SK-N-SH treated with all-trans-retinoic acid at 6 μM for 48 hours (cell line): ENCODE results near the gene GOLGA8S.
"Not testable (repeated sequence)": the region's sequence is repeated elsewhere in the genome, so short reads cannot be mapped to it uniquely, and the experiment has no call there.

Experiments
- ATAC-seq: fragments of 200-7000 bp; cut with Tn5 transposase; 3 replicates; pipeline ENCODE4 v1.9.1; 2020; ENCODE audit warnings: mild to moderate bottlenecking, moderate library complexity
- ARNTL ChIP-seq: fragments of 450-650 bp; formaldehyde crosslinking; IDR thresholded peaks from 2 replicates; pipeline ENCODE4 v1.5.0; 2020; ENCODE audit warnings: low read depth, mild to moderate bottlenecking, moderate library complexity, borderline replicate concordance
- BACH2 ChIP-seq: fragments of 250-450 bp; sonication (Bioruptor Pico); IDR thresholded peaks from 2 replicates; pipeline ENCODE4 v1.9.0; 2021; ENCODE audit warnings: mild to moderate bottlenecking, borderline replicate concordance
- CSDC2 ChIP-seq: fragments of 250-450 bp; sonication (Bioruptor Pico); IDR thresholded peaks from 2 replicates; pipeline ENCODE4 v1.5.0; 2020; ENCODE audit warnings: mild to moderate bottlenecking, moderate library complexity
- ESRRG ChIP-seq: fragments of 250-450 bp; sonication (Bioruptor Pico); IDR thresholded peaks from 2 replicates; pipeline ENCODE4 v1.6.1; 2021; ENCODE audit warnings: mild to moderate bottlenecking
- GLIS3 ChIP-seq: fragments of 250-450 bp; sonication (Bioruptor Pico); IDR thresholded peaks from 2 replicates; pipeline ENCODE4 v1.5.0; 2020; ENCODE audit warnings: mild to moderate bottlenecking, moderate library complexity
- PPARA ChIP-seq: fragments of 250-450 bp; sonication (Bioruptor Pico); IDR thresholded peaks from 2 replicates; pipeline ENCODE4 v1.5.0; 2020; ENCODE audit warnings: mild to moderate bottlenecking, borderline replicate concordance
- RARB ChIP-seq: fragments of 250-450 bp; sonication (Bioruptor Pico); IDR thresholded peaks from 2 replicates; pipeline ENCODE4 v1.8.0; 2021; ENCODE audit warnings: mild to moderate bottlenecking, moderate library complexity
- SNAI2 ChIP-seq: fragments of 250-450 bp; sonication (Bioruptor Pico); IDR thresholded peaks from 2 replicates; pipeline ENCODE4 v1.5.0; 2020; ENCODE audit warnings: mild to moderate bottlenecking, moderate library complexity
- TCF4 ChIP-seq: fragments of 250-450 bp; sonication (Bioruptor Pico); IDR thresholded peaks from 2 replicates; pipeline ENCODE4 v1.8.0; 2021; ENCODE audit warnings: mild to moderate bottlenecking, moderate library complexity, borderline replicate concordance
- TOX ChIP-seq: fragments of 250-450 bp; sonication (Bioruptor Pico); IDR thresholded peaks from 2 replicates; pipeline ENCODE4 v1.8.0; 2021; ENCODE audit warnings: mild to moderate bottlenecking, moderate library complexity, borderline replicate concordance
- ZFP3 ChIP-seq: fragments of 250-450 bp; sonication (Bioruptor Pico); IDR thresholded peaks from 2 replicates; pipeline ENCODE4 v1.5.0; 2020; ENCODE audit warnings: mild to moderate bottlenecking, moderate library complexity
- ZFP30 ChIP-seq: fragments of 450-650 bp; formaldehyde crosslinking; IDR thresholded peaks from 2 replicates; pipeline ENCODE4 v1.5.0; 2022; ENCODE audit warnings: mild to moderate bottlenecking, moderate library complexity
- ZNF565 ChIP-seq: fragments of 450-650 bp; formaldehyde crosslinking; conservative IDR thresholded peaks from 2 replicates; pipeline ENCODE4 v1.5.0; 2020; ENCODE audit warnings: low read depth, mild to moderate bottlenecking, moderate library complexity
- ZNF70 ChIP-seq: fragments of 450-650 bp; formaldehyde crosslinking; IDR thresholded peaks from 2 replicates; pipeline ENCODE4 v1.5.0; 2020; ENCODE audit warnings: mild to moderate bottlenecking, moderate library complexity
- TF ChIP-seq, protein P1 (sequence below): fragments of 250-450 bp; sonication (Bioruptor Pico); IDR thresholded peaks from 2 replicates; pipeline ENCODE4 v1.8.0; 2020; ENCODE audit warnings: mild to moderate bottlenecking, moderate library complexity, borderline replicate concordance
- TF ChIP-seq, protein P2 (sequence below): fragments of 250-450 bp; sonication (Bioruptor Pico); IDR thresholded peaks from 2 replicates; pipeline ENCODE4 v1.8.0; 2021; ENCODE audit warnings: low read depth, mild to moderate bottlenecking, moderate library complexity, borderline replicate concordance
- TF ChIP-seq, protein P3 (sequence below): fragments of 250-450 bp; sonication (Bioruptor Pico); IDR thresholded peaks from 2 replicates; pipeline ENCODE4 v1.5.1; 2021; ENCODE audit warnings: mild to moderate bottlenecking, moderate library complexity
- TF ChIP-seq, protein P4 (sequence below): fragments of 250-450 bp; sonication (Bioruptor Pico); IDR thresholded peaks from 2 replicates; pipeline ENCODE4 v1.5.1; 2020; ENCODE audit warnings: low read depth, mild to moderate bottlenecking, moderate library complexity

The GOLGA8S gene

DNA sequence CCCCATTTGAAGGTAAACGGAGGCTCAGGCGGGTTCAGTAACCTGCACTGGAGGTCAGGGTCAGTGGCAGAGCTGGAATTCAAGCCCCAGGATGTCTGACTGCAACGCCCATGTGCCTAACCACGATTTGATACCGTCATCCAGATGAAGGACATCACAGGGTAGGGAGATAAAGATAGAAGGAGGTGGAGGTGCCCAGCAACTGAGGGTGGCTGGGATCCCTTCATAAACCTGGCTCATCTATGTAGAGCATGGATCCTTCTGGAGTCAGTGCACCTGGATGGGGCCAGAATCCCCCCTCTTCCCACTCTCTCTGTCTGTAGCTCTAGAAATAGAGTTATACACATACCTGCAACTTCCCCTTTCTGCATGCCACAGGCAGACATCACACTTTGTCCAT, 41.3 kb downstream of the GOLGA8S start:
- no peak for ATAC-seq
- no peak for TF ChIP-seq ARNTL (CRISPR knock-in tag)
- TF ChIP-seq, protein P1, sequence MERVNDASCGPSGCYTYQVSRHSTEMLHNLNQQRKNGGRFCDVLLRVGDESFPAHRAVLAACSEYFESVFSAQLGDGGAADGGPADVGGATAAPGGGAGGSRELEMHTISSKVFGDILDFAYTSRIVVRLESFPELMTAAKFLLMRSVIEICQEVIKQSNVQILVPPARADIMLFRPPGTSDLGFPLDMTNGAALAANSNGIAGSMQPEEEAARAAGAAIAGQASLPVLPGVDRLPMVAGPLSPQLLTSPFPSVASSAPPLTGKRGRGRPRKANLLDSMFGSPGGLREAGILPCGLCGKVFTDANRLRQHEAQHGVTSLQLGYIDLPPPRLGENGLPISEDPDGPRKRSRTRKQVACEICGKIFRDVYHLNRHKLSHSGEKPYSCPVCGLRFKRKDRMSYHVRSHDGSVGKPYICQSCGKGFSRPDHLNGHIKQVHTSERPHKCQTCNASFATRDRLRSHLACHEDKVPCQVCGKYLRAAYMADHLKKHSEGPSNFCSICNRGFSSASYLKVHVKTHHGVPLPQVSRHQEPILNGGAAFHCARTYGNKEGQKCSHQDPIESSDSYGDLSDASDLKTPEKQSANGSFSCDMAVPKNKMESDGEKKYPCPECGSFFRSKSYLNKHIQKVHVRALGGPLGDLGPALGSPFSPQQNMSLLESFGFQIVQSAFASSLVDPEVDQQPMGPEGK (CRISPR knock-in tag), result no peak
- TF ChIP-seq ZFP30 (CRISPR knock-in tag), result no peak
- no peak for TF ChIP-seq TCF4
- TF ChIP-seq SNAI2, result no peak
- no peak for TF ChIP-seq GLIS3
- no peak for TF ChIP-seq ZFP3 (CRISPR knock-in tag)
- no peak for TF ChIP-seq CSDC2
- no peak for TF ChIP-seq RARB (CRISPR knock-in tag)
- no peak for TF ChIP-seq TOX (CRISPR knock-in tag)
- TF ChIP-seq, protein P2, sequence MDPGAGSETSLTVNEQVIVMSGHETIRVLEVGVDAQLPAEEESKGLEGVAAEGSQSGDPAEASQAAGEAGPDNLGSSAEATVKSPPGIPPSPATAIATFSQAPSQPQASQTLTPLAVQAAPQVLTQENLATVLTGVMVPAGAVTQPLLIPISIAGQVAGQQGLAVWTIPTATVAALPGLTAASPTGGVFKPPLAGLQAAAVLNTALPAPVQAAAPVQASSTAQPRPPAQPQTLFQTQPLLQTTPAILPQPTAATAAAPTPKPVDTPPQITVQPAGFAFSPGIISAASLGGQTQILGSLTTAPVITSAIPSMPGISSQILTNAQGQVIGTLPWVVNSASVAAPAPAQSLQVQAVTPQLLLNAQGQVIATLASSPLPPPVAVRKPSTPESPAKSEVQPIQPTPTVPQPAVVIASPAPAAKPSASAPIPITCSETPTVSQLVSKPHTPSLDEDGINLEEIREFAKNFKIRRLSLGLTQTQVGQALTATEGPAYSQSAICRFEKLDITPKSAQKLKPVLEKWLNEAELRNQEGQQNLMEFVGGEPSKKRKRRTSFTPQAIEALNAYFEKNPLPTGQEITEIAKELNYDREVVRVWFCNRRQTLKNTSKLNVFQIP, result no peak

DNA sequence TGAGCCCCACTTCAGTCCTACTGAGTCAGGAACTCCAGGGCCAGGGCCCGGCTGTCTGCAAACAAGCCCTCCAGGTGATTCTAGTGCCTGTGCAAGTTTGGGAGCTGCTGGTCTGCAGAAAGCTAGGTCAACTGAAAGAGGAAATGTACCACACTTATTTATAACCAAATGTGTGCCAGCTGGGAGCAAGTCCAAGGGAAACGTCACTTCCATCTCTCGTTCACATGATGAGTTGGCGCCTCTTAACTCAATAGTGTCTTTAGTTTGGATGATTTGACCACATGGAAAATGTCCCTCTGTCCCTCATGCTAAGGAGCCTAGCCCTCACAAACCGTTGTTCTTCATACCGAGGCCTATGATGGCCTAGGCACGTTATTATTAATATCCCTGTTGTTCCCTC, 43.2 kb downstream of the GOLGA8S start:
- ATAC-seq, result no peak
- TF ChIP-seq PPARA (CRISPR knock-in tag) (no peak), ZNF70 (no peak), CSDC2 (no peak), GLIS3 (no peak), ESRRG (CRISPR knock-in tag) (no peak), TCF4 (no peak), ZFP3 (CRISPR knock-in tag) (no peak), SNAI2 (no peak), BACH2 (CRISPR knock-in tag) (no peak)
- TF ChIP-seq, protein P3, sequence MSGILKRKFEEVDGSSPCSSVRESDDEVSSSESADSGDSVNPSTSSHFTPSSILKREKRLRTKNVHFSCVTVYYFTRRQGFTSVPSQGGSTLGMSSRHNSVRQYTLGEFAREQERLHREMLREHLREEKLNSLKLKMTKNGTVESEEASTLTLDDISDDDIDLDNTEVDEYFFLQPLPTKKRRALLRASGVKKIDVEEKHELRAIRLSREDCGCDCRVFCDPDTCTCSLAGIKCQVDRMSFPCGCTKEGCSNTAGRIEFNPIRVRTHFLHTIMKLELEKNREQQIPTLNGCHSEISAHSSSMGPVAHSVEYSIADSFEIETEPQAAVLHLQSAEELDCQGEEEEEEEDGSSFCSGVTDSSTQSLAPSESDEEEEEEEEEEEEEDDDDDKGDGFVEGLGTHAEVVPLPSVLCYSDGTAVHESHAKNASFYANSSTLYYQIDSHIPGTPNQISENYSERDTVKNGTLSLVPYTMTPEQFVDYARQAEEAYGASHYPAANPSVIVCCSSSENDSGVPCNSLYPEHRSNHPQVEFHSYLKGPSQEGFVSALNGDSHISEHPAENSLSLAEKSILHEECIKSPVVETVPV (CRISPR knock-in tag), result no peak
- TF ChIP-seq, protein P4, sequence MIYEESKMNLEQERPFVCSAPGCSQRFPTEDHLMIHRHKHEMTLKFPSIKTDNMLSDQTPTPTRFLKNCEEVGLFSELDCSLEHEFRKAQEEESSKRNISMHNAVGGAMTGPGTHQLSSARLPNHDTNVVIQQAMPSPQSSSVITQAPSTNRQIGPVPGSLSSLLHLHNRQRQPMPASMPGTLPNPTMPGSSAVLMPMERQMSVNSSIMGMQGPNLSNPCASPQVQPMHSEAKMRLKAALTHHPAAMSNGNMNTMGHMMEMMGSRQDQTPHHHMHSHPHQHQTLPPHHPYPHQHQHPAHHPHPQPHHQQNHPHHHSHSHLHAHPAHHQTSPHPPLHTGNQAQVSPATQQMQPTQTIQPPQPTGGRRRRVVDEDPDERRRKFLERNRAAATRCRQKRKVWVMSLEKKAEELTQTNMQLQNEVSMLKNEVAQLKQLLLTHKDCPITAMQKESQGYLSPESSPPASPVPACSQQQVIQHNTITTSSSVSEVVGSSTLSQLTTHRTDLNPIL (CRISPR knock-in tag), result no peak

DNA sequence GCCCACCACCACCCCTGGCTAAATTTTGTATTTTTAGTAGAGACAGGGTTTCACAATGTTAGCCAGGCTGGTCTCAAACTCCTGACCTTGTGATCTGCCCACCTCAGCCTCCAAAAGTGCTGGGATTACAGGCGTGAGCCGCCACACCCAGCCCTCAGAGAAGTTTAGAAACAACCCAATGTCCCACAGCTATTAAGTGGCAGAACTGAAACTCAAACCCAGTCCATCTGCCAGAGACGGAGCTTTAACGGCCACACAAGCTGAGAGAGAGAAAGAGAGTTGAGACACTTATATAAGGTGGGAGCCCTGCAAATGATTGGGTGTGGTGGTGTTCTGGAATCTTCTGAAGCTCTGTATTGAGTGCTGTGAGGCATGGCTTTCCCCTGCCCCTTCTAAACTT, 43.8 kb downstream of the GOLGA8S start:
- not testable (repeated sequence) for ATAC-seq

DNA sequence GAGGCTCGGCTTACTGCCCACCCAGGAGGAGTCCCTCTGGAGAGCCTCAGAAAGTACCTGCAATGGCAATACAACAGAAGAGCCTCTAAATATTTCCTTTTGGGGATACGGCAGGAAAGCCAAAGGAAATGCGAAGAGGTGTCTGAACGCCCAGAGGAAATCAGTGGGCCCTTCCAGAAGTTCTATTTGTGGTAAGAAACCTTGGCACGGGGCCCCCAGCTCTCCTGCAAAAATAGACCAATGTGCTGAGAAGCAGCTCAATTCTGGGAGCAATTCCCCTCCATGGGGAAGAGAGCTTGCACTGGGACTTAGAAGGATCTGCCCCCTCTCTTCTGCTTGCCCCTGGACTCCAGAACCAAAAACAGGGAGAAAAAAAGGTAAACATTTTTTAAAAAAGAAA, 44.7 kb downstream of the GOLGA8S start:
- not testable (repeated sequence) for ATAC-seq

DNA sequence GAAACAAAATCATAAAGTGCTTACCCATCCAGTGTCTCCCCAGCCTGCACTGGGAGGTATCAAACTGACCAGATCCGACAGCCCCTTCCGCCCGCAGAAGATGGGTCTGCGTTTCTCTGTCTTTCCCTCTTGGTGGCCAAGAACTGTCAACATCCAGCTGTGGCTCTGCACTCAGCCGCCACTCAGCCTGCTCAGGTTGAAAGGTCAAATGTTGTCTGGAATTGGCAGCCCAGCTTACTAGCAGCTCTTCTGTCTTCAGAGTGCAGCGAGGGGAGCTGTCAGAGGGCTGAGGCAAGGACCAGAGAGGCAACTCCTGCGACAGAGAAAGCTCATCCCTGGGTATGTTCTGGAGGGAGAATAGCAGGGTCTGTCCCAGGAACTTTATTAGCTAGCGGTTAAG, 47.1 kb downstream of the GOLGA8S start:
- TF ChIP-seq, protein P3 (CRISPR knock-in tag), result no peak
- TF ChIP-seq ZNF70 (no peak), ZNF565 (CRISPR knock-in tag) (no peak)
- TF ChIP-seq, protein P1 (CRISPR knock-in tag), result no peak
- no peak for ATAC-seq
